Stimulated activated CD4-positive, alpha-beta T cell treated with anti-CD3 and anti-CD28 coated beads, TNF-alpha, amount 100 ng/mL, for 1 hour (primary cell): ENCODE measurements around the gene OR9A4.
"Not testable (repeated sequence)": the region's sequence is repeated elsewhere in the genome, so short reads cannot be mapped to it uniquely, and the experiment has no call there.

Experiments
- DNase-seq, 3 donors: peaks; one replicate each; pipeline ENCODE4 v3.0.0-alpha.2; 2020; ENCODE audit warnings: low read depth in 3 of 3, low spot score in 1 of 3

The OR9A4 gene

DNA sequence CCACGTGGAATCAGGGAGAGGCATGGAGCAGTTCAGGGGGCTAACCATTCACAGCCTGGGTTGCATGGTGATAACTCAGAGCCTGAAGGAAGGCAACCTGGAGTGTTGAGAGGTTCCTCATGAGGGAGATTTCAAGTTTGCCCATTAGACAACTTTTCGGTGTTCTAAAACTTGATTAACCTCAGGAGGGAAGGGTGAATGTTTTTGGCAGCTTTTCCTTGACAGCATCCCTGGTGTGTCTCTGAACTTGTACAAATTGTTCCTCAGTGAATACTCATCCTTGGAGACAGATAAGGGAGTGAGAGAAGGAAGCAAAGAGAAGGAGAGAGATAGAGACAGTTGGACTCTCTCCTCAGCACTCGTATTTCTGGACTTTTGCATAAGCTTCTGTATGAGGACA, at the start of gene OR9A4:
OR9A4 (plus strand) TSS at position 301 of the 400 bp plus-strand sequence. CDS start 2,477 bp downstream, outside the sequence.
- DNase-seq, result no peak

DNA sequence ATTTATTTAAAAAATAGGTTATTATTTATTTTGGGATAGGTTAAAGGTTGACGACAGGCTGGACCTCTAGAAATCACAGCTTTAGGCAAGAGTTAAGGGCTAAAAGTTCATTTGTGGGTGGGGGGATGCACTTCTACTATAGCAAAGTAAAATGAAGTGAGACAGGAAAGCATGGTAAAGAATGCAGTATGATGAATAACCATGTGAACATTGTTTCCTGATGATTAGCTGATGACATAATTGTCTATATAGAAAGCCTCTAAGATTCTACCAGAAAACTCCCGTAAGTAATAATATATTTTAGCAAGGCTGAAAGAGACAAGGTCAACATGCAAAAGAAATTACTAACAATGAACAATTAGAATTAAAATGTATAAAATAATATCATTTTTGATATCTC, 49.2 kb upstream of the OR9A4 start:
- DNase-seq, result no peak

DNA sequence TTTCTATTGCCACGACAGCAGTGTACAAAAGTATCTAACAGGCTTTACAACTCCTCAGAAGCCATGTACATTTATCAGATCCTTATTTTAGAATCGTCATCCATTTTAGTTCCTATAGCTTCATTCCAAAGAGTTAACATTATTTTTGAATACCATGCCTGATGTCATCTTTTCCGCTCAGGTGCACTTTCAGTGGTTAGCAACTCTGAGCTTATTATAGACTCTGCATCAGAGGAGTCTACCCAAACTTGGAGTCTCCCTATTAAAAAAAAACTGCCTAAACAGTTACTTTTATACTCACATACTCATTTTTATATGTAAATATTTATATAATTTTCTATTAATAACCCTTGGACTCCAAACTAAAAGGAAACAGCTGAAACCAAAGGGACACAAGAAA, 43.3 kb upstream of the OR9A4 start:
- DNase-seq, result no peak

- DNase-seq, result no peak
These were observed 41.4 kb upstream of the OR9A4 start for GRCh38 chr7:141874787-141875186.

DNA sequence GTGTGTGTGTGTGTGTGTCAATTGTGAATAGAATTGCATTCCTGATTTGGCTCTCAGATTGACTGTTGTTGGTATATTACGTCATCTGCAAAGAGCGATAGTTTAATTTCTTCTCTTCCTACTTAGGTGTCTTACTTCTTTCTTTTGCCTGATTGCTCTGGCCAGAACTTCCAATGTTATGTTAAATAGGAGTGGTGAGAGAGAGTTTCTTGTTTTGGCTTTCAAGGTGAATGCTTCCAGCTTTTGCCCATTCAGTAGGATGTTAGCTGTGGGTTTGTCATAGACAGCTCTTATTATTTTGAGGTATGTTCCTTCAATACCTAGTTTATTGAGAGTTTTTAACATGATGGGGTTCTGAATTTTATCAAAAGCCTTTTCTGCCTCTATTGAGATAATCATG, 40.7 kb upstream of the OR9A4 start:
- DNase-seq, result no peak

- DNase-seq, result no peak
These were observed 39.8 kb upstream of the OR9A4 start for GRCh38 chr7:141876371-141876770.

DNA sequence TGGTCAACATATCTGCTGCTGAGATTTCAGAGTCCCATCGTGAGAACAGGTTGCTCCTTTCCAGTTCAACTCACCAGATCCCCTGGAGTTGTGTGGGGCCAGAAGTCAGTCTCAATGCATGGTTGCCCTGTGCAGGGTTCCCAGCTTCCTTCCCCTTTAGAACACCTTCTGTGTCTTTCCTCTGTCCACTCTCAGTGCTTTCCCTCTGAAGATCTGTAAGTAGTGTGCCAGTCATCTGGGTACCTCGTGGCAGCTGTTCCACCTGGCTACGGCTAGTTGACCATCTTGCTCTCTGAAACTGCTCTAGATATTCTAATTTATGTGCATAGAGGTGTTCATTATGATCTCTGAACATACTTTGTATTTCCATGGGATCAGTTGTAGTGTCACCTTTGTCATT, 38.8 kb upstream of the OR9A4 start:
- DNase-seq, result no peak

DNA sequence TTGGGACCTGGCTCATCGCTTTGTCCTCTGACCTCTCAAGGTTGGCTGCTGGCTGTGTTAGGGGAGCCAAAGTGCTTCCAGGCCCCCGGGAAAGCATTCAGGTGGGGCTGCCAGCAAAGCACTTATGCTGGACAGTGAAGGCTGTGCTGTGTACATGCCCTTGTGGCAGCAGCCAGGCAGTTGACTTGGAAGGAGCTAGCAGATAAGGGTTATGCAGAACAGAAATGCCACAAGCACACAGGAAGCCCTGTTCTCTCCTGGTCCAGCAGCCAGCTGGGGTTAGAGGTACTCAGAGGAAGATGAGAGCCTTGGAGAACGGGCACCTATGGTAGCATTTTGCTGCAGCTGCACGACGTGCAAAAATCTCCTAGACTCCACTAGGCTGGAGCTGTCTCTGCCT, 35.2 kb upstream of the OR9A4 start:
- no peak for DNase-seq

DNA sequence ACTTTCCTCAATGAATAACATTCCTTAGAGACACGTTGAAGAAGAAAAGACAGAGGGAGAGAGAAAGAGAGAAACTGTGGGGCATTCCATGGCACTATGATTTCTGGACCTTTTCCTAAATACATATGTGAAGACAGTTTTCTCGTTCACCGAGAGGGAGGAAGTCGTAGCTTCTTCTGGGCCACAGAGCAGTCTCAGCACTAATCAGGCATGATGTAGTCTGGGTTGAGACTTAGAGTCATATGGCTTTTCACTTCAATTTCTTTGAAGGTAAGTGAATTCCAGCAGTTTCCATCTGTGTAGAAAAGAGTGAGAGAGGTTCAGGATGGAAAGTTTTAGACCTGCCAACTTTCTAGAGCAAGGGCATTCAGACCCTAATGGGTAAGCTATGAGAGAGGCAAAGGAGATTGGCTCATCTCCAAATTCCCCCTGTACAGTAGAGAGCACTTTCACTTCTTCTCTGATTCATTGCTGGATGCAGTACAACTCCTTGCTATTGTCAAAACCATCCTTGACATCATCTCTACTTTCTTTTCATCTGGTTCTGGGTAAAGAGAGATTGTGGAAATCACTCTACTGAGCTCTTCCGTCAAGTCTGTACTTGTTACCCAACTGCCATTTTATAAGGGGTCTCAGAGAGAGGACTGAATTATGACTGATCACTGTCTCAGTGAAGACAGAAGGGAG, 31.5 kb upstream of the OR9A4 start:
- no peak for DNase-seq

GRCh38 chr7:141889321-141889720, 26.9 kb upstream of the OR9A4 start:
- DNase-seq, result no peak

- DNase-seq, result no peak
These were observed 24.9 kb upstream of the OR9A4 start for GRCh38 chr7:141891336-141891735.

GRCh38 chr7:141899366-141899765, 16.8 kb upstream of the OR9A4 start:
- not testable (repeated sequence) for DNase-seq

- no peak for DNase-seq
These were observed 9.9 kb upstream of the OR9A4 start for GRCh38 chr7:141906285-141906684.

DNA sequence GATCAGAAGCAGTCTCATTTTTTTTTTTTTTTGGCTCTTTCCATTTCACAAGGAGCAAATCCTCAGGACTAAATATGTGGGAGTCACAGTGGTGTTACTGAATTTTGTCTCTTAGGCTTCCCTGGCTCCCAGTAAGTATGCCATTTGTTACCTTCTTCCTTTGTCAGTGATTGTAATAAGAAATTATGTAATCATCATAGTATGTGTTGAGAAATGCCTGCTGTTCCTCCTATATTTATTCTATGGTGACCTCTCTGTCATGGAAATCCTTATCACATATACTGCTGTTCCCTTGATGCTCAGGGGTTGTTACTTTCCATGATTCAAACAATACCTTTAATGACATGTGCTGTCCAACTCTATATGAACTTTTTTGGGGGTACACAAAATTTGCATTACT, 4.8 kb upstream of the OR9A4 start:
- DNase-seq, result no peak

DNA sequence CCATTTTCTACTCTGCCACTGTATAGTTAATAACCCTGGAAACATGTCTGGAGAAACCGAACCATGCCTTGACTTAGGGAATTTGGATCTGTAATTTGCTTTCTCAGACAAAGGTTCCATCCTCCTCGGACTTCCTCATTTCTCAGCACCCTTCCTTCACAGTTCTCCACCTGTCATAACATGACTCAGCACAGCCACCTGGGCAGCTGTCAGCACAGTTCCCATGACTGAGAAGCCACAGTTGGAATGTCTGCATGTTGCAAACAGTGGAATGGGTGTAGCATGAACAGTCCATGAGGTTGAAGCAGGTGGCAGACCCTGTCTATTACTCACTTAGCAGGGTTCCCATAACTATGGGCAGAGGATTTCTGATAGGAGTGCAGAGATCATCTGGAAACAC, 634 bp upstream of the OR9A4 start:
- no peak for DNase-seq

DNA sequence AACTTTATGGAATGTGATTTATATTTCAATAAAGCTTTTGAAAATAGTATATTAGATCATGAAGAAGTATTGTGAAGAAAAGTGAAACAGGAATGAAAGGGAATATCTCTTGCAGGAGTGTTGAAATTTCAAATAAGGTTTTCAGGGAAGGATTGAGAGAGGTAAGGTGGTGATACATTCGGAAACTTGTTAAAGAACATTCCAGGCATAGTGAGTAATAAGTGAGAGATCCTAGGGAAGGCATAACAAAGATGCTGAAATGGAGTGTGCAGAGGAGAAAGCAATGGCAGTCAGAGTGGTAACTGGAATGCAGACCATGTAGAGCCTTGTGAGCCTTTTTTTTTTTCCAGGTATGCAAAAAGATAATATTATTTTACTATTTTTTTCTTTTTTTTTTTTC, 4.1 kb downstream of the OR9A4 start:
- no peak for DNase-seq

DNA sequence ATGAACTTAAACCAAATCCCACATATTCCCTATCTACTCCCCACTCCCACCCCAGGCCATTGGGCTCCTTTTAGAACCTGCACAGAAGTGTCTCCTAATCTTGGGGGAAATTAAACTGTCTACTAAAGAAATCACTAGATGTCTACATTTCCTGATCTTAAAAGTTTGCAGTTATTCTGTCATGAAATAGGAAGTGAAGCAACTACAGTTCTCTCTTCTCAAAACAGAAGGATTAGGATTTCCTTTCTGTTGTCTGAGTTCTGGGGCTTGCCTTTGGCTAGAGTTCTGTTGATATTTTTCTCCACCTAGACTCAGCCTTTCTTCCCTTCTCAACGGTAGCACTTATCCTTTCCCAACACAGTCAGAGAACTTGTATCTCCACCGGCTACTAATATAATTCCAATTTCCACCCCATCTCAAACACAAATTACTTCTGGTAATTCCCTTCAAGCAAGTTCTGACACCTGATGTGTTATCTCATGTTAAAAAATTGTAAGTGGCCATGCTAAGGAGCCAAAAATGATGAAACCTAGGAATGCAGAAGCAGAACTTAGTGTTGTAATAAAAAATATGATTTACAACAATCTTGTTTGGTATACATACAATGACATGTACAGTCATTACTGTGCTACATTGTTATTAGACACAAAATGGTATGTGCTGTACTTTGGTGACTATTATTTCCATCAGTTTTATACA, 12.1 kb downstream of the OR9A4 start:
- no peak for DNase-seq

- no peak for DNase-seq
These were observed 12.6 kb downstream of the OR9A4 start for GRCh38 chr7:141928845-141929195.

DNA sequence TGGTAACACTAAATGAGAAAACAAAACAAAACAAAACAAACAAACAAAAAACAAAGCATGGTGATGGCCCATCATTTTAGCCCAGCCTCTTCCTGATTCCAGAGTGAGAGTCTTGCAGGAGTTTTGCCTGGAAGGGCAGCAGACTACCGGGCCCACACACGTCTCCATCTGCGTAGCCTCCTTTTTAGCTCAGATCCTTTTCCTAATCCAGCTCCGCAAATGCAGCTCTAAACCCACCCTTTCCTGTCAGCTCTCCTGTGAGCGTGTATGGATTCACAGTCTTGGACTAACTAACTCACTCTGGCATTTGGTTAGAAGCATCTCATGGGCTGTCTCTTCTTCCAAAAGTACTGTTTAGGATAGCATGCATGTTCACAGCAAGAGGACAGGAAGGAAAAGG, 14.0 kb downstream of the OR9A4 start:
- DNase-seq, result no peak

DNA sequence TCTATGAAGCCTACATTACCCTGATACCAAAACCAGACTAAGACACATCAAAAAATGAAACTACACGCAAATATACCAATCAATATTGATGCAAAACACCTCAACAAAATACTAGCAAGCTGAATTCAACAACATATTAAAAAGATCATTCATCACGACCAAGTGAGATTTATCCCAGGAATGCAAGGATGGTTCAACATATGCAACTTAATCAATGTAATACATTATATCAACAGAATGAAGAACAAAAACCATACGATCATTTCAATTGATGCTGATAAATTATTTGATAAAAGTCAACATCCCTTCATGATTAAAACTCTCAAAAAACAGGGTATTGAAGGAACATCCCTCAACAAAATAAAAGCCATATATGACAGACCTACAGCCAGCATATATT, 24.9 kb downstream of the OR9A4 start:
- no peak for DNase-seq

DNA sequence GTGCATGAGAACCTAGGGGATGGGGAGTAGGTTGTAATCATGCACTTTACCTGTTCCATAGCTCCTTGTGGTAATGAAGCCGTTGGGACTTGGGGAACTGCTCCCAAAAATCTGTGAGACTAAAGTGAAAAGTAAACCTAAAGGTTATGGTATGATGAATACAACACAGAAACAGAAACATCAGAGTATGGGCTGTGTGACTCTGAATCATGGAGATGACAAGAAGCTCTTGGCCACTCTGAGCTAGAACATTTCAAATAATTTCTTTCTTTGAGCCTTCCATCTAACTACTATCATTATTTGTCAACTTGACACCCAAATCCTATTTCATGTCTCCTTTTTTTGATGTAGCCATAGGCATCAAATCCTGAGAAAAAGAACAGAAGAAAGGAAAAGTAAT, 27.6 kb downstream of the OR9A4 start:
- no peak for DNase-seq

GRCh38 chr7:141944811-141945210, 28.6 kb downstream of the OR9A4 start:
- DNase-seq, result no peak

- no peak for DNase-seq
These were observed 29.2 kb downstream of the OR9A4 start for GRCh38 chr7:141945356-141945755.
